Stimulated activated CD8-positive, alpha-beta memory T cell treated with anti-CD3 and anti-CD28 coated beads, Interleukin-15, amount 100 ng/mL, for 1 hour (primary cell): ENCODE measurements around the gene SCT.
"Not testable (repeated sequence)": the region's sequence is repeated elsewhere in the genome, so short reads cannot be mapped to it uniquely, and the experiment has no call there.

Experiments
- DNase-seq: peaks from one replicate; pipeline ENCODE4 v3.0.0-alpha.2; 2020; ENCODE audit warnings: low read depth

Gene SCT

GRCh38 chr11:626475-627307 is at the start of gene SCT:
SCT (minus strand) TSS chr11:627181; CDS start chr11:627143, 38 bp downstream.
- no peak for DNase-seq

GRCh38 chr11:674406-674805 is 47.4 kb upstream of the SCT start:
- DNase-seq = no peak

- DNase-seq = no peak
Observed at GRCh38 chr11:673866-674265, 46.9 kb upstream of the SCT start.

GRCh38 chr11:665704-666281 is 38.8 kb upstream of the SCT start:
- no peak for DNase-seq

- DNase-seq = no peak
Observed at GRCh38 chr11:665062-665703, 38.2 kb upstream of the SCT start.

- no peak for DNase-seq
Observed at GRCh38 chr11:662689-663274, 35.8 kb upstream of the SCT start.

GRCh38 chr11:660681-661444 is 33.9 kb upstream of the SCT start:
- no peak for DNase-seq

GRCh38 chr11:660281-660680 is 33.3 kb upstream of the SCT start:
- DNase-seq = no peak

- no peak for DNase-seq
Observed at GRCh38 chr11:659532-660085, 32.6 kb upstream of the SCT start.

GRCh38 chr11:657691-658126 is 30.7 kb upstream of the SCT start:
- no peak for DNase-seq

- no peak for DNase-seq
Observed at GRCh38 chr11:656866-657265, 29.9 kb upstream of the SCT start.

- no peak for DNase-seq
Observed at GRCh38 chr11:656426-656825, 29.4 kb upstream of the SCT start.

- no peak for DNase-seq
Observed at GRCh38 chr11:655036-655726, 28.2 kb upstream of the SCT start.

- DNase-seq = not testable (repeated sequence)
Observed at GRCh38 chr11:654444-654843, 27.5 kb upstream of the SCT start.

- no peak for DNase-seq
Observed at GRCh38 chr11:653837-654236, 26.9 kb upstream of the SCT start.

- not testable (repeated sequence) for DNase-seq
Observed at GRCh38 chr11:653136-653535, 26.2 kb upstream of the SCT start.

- no peak for DNase-seq
Observed at GRCh38 chr11:650482-650881, 23.5 kb upstream of the SCT start.

- DNase-seq = not testable (repeated sequence)
Observed at GRCh38 chr11:647672-648158, 20.7 kb upstream of the SCT start.

- no peak for DNase-seq
Observed at GRCh38 chr11:646214-646613, 19.2 kb upstream of the SCT start.

GRCh38 chr11:645536-645935 is 18.6 kb upstream of the SCT start:
- no peak for DNase-seq
